GF-D8 (cell line): ENCODE results near the gene HOXA11.

Experiments used
- DNase-seq: peaks from one replicate; lab custom pipeline; 2025; lab: John Stamatoyannopoulos, UW

HOXA11 gene

DNA sequence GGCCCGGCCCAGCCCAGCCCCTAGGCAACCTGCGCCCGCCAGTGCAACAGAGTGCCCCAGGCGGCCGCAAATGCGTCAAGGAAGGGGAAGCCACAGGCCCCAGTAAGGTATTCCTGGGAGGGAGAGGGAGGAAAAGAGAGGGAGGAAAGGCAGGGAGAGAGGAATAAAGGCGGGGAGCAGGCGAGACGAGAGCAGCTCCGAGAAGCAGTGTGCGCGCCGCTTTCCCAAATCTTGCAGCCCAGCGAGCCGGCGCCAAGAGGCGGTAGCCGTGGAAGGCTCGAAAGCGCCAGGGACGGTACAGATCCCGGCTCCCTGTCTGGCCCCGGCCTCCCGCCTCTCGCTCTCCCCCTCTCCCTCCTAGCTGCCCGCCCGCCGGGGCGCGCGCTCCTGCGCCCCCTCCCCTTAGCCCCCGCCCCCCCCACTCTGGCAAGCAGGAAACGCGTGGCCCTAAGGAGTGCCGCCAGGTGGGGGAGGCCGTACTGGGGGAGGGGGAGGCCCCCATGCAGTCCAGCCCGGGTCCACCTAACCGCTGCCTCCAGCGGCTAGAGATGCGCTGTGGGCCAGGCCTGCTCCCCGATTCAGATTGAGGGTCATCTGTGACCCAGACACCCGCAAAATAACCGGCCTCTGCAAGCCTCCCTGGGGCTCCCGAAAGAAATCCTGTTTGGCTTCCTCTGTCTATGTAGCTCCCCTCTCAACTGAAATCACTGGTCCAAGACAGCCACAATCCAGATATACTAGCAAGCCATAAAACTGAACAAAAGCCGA, 15.2 kb downstream of the HOXA11 start:
- DNase-seq = no peak

DNA sequence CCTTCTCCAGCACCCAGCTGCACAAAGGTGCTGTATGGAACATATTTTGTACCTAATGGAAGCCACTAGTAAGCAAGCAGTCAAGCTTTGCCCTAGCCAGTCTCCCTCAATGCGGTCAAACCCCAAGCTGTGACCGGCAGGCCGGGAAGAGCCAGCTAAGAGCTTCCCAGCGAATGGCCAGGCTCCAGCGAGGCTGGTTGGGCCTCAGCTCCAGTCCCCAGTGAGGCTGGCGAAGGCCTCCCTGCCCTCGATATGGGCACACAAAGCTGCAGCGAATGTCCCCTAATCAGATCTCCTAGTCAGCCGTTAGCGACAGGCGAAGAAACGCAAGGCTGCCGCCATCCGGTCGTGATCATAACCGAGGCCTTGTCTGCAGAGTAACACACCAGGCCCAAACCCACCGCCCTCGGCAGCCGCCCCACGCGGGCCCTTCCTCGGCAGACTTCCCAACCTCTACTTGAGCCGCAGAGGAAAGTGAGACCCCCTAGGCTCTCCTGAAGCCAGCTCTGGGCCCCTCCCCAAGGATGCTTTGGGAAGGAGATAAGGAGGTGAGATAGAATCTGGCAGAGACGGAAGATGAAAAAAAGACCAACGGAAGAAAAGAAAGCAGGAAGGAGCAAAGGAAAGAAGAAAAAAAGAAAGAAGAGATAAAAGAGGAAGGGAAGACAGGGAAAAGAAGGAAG, 16.6 kb downstream of the HOXA11 start:
- DNase-seq = peak; percentile 85

DNA sequence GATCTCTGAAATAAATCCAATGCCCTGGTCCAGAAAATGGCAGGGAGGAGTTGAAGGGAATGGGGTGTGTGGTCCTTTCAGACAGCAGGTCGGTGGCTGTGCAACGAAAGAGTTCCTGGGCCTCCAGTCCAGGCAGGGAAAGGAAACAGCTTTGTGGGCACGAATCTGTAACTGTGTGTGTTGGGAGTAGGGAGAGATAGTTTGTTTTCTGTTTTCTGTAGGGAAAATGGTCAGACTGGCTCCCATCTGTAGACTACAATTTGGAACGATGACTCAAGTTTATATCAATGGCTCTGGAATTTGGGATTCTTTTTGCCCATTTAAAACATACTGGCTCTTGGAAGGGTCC, 17.1 kb downstream of the HOXA11 start:
- no peak for DNase-seq

DNA sequence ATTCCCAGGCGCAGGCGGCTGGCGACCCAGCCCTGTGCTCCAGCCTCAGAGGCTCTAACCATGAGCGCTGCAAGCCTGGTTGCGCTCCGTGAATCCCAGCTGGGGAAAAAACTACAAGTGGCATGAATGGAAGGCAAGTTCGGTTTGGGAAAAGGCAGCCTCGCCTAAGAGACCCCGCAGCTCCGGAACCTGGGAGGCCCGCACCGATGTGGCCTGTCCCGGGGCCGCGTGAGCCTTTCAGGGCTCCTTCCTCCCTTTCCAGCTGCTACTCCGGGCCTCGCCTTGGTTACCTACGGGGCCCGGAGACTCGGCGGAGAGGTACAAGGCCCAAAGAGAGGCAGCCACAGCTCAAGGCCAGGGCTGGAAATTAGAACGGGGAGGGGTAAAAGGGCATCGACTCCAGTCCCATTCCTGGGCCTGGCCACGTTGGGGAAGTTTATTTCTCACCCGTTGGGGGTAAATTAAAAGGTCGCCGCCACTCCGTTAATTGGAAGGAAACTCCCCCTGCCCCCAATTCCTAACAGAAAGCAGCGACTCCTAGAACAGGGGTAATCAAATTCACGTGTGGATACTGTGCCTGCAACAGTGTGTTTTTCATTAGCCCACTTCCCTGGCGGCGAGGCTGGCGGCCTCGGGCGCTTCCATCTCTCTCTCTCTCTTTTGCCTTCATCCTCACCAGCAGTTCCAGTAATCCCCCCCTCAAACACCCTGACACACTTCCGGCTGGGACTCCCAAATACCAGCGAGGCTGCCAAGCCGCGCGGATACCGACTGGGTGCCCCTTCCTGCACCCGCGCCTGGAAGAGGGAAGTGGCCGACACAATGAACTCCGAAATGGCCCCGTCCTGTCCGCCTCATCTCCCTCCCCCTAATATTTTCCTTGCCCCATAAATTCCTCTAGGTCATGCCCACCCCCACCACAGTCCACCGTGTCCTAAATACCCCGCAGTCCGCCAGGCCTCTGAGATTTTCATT, 18.2 kb downstream of the HOXA11 start:
- DNase-seq = peak; percentile 90

DNA sequence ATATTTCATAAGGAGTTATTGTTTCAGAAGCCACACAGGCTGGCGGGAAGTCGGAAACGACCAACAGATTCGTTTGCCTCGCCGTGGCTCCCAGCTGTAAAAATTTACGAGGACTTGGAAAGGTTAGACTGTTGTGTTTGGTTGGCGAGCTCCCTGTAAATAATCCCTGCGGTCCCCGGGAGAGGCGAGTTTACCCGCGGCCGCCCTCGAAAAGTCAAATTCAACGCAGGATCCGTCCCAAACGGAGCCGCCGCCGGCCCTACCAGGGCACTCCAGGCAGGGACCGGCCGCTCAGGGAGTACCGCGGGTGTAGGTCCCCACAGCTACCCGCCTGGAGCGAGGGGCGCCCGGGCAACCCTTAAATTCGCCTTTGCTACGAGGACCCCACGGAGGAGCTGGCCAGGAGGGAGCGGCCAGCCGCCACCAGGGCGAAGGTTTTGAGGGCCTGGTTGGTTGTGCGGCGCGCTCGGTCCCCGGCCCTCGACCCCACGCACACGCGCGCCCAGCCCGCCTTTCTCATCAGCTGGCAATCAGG, 19.0 kb downstream of the HOXA11 start:
- no peak for DNase-seq

DNA sequence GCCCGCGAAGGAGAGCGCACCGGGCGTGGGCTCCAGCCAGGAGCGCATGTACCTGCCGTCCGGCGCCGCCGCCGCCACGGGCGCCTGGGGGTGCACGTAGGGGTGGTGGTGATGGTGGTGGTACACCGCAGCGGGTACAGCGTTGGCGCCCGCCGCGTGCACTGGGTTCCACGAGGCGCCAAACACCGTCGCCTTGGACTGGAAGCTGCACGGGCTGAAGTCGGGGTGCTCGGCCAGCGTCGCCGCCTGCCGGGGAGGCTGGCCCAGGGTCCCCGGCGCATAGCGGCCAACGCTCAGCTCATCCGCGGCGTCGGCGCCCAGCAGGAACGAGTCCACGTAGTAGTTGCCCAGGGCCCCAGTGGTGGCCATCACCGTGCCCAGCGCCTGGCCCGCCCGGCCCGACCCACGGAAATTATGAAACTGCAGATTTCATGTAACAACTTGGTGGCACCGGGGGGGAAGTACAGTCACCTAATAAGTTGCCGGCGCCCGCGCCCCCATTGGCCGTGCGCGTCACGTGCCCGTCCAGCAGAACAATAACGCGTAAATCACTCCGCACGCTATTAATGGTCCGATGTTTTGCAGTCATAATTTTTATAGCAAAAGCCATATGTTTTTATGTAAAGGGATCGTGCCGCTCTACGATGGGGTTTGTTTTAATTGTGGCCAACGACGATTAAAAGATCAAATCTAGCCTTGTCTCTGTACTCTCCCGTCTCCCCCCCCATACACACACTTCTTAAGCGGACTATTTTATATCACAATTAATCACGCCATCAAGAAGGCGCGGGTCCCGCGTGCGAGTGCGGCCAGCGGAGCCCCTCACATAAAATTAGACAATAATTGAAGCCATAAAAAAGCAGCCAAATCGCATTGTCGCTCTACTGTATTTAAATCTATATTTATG, 19.7 kb downstream of the HOXA11 start, which contains the start of gene HOXA9:
Gene HOXA9, minus strand, starts transcription at position 449 of the 907 bp plus-strand sequence. Its CDS starts 80 bp downstream, at position 369.
- peak; percentile 90 for DNase-seq

DNA sequence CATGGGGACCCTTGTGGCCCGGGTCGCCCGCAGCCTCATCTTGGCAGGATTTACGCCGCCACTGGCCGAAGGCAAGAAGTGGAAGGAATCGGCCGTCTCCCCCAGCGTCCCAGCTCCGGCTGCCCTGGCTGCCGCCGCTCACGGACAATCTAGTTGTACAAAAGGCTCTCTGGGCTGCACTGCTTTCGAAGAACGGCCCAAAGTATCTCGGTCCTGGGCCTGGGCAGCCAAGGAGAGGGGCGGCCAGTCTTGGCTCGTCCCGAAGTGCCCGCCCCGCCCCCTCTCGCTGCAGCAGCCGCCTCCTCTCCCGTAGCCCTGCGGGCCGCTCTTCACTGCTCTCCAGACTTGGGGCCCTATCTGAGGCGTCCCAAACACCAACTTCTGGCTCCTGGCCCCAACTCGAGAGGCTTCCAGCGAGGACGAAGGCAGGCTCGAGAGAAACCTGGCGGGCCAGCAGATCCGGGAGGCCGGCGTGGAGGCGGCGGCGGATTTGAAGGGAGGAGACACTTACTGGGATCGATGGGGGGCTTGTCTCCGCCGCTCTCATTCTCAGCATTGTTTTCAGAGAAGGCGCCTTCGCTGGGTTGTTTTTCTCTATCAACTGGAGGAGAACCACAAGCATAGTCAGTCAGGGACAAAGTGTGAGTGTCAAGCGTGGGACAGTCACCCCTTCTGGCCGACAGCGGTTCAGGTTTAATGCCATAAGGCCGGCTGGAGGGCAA, 20.5 kb downstream of the HOXA11 start:
- DNase-seq = no peak

DNA sequence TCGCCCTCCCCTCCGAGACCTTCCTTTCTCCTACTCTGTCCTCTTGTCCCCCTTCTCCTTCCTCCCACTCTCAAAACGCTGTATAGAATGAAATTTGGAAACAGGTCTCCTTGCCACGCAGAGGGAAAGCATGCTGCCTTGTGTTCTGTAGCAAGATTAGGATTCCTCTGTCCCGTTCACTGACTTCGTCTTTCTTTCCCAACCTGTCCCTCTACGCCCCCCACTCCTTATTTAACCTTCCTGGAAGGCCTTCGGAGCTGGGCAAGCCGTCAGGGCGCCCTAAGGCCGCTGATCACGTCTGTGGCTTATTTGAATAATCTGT, 21.0 kb downstream of the HOXA11 start:
- no peak for DNase-seq

DNA sequence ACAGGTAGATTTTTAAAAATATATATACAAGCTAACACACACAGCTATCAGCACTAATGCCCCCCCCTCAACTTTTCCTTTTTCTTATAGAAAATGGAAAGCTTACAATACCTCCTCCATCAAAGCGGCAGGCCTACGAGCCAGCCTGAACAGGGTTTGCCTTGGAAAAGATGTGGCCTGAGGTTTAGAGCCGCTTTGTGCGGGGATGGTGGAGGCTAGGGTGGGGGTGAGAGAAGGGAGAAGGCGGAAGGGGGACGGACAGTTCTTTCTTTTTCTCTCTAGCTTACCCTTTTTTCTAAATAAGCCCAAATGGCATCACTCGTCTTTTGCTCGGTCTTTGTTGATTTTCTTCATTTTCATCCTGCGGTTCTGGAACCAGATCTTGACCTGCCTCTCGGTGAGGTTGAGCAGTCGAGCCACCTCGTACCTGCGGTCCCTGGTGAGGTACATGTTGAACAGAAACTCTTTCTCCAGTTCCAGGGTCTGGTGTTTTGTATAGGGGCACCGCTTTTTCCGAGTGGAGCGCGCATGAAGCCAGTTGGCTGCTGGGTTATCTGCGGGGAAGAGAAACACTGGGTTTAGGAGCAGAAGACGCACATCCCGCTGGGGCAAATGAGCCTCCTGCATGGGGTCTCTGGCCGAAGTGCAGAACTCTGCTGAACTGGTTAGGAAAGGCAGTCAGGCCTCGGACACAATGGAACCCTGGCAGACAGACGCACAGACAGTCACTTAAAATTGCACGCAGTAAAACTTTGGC, 21.6 kb downstream of the HOXA11 start:
- DNase-seq = no peak

DNA sequence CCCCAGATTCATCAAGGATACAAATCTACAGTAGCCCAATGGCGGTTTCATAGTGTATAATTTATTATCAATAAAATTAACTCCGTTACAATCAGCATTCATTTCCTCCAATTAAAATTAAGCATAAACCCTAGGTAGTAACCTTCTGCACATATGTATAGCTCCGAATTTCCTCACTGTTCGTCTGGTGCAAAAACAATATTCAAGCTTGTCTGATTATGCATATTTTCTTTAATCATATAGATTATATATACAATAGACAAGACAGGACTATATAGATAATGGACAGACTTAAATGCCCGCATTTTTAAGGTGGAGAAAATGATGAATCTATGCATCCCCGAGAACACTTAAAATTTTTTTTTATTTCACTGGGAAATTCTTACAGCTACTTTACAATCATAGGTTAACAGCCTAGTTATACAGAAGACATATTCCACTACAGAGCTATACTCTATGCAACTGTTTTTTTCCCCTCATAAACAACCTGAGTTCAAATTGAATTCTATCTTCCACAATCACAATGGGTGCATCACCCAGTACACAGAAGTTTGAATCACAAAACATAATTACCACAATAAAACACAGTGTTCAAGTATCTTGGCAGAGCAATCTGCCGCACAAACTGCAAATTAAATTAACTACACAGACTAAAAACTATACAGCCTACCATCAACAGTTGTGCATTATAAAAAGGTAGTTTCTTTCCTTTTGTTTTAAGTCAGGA, 22.3 kb downstream of the HOXA11 start:
- no peak for DNase-seq

DNA sequence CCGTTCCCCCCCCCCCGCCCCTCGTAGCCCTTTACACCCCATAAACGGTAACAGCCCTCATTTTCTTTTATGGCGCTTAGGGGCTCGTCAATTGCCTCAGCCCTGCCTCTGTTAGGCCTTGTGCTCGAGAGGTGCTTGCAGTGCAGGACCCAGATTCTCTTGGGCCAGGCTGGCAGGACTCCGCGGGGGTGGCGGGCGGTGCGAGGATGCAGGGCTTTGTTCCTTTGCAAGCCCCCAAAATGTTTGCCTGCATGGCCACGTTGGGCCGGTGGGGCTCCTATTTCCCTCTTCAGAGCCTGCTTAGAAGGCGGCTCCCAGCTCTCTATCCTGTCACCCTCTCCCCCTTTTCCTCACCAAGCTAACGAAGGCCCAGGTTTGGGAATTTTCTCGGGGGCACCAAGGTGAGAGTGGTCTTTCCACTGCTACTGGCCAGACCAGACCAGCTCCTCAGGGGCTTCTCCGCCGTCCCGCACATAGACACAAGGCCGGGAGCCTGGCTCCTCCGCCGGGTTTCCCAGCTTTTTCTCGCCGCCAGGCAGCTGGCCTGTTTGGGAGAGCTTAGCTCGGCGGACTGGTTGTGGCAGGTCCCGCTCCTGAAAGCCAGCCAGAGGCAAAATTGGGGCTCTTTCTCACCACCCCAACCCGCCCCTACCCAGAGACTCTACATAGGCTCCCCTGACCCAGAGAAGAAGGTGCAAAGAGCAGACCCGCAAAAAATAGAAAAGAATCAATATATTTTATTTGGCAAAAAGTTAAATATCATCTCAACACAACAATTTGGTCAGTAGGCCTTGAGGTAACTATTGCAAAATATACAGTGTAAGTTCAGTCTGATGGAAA, 23.1 kb downstream of the HOXA11 start:
- DNase-seq = no peak

DNA sequence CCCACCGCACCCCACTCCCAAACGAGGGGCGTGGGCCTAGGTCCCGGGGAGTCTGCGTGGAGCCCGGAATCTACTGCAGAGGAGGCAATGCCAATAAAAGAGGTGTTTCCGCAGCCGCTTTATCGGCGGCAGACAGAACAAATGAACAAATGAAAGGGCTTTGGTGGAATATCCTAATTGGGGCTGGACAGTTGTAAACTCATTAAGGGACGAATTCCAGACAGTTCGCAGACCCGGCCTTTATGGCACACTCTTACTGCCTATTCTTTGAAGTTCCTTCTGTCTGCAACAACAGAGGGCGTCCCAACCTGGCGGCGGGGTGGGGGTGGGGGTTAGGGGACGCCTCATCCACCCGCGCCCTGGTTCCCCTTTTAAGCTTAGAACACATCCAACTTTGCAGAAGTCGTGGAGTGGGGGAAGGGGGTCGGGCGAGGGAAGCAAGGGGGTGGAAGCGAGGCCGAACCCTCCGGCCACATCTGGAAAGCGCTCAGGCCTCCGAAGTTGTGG, 23.8 kb downstream of the HOXA11 start:
- DNase-seq = peak; percentile 84

DNA sequence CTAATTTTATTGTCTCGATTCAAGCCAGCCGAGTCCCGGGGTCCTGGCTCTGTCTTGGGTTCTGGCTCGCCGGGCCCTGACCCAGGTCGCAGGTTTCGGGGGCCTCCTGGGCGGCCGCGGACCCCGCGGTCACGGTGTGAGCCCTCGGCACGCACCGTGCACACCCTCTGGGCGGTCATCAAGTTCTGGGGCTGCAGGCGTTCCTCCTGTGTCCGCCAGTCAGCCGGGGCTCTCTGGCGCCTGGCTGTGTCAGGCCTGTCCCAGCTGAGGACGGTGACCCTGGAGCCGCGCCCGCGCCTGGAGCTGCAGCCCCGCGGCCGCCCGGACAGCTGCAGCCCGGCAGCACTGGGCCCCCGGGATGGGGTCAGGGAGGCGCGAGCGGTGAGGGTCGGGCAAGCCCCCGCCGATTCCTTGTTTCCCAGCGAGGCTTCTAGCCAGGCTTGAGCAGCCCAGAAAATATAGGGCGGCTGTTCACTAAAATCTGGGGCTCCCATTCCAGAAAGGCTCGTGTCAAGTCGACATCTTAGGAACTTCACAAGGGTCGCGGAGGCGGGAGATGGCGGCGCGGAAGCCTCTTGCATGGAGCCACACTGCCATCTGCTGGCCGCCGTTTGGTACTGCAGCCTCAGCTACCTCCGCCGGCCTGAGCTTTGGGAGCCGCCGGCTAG, 24.4 kb downstream of the HOXA11 start:
- peak; percentile 75 for DNase-seq

DNA sequence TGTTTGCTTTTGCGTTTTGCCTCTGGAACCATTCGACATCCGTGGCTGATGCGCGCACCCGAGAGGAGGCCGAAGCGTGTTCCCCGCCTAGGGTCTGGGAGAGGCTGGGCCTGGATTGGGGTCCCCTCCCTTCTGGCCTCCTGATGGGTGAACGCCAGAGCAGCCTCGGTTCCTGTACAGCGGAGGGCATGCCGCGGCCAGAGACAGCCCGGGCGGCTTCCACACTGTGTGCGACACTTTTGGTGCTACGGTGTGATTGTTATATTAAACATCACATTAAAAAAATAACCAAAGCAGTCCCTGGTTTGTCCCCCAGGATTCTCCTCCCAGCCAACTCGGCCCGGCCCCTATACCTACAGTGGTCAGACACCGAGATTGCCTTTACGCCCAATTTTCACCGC, 24.9 kb downstream of the HOXA11 start:
- DNase-seq = no peak

DNA sequence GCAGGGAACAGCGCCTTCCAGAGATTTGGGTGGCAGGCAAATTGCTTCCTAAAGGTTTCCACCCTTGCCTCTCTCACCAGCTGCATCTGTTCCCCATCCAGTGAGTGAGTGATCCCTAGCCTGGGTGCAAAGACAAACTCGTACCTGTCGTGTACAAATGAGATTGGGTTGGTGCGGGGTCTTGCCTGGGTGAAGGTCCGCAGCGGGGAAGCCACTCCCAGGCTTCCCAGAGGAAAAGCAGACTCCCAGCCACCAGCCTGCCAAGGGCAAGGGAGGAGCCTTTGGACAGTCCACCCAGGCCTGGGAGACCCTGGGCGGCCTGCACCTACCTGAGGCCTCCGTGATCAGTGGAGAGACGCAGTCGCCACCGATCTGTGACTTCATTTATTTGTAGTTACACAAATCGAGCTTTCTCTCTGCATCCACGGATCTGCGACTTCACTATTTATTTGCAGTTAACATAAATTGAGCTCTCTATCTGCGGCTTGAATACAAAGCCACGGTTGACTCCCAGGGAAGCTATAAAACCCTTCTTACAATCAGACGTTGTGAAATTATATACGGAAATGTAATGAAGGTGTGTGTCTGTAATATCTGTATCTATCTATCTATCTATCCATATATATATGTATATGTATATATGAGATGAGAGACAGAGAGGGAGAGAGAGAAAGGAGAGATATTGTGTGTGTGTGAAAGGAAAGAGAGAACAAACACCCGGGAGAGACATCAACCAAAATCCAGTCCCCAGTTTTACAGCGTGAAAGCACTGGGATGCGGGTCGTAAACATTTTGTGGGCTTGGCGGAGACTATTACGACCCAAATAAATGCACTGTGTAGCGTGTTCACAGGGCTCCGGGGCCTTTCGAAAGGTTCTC, 25.5 kb downstream of the HOXA11 start:
- no peak for DNase-seq
